NCI-H69 (cell line): ENCODE data around the gene ARHGEF11.
A peak's percentile ranks its signal among the peaks of the same experiment; 100 is the strongest.

Experiments used
- DNase-seq: peaks from one replicate; lab custom pipeline; 2025; lab: John Stamatoyannopoulos, UW

The ARHGEF11 gene

DNA sequence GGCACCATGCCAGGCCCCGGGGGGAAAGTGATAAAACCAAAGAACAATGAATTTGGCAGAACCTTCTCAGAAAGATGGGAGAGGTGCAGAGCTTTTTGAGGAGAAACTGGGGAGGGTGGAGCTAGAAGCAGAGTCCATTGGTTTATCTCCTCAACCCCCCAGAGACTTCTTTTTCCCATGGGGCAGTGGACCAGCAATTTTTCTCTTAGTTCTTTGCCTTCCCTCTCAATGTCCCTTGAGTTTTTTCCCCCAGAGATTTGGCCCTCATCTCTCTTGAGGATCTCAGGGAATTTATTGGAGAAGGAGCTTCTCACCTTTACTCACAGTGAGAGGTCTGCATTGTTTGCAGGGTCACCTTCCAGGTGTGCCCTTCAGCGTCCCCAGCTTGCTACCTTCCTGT is 5.3 kb upstream of the ARHGEF11 start:
- DNase-seq: peak; percentile 36

DNA sequence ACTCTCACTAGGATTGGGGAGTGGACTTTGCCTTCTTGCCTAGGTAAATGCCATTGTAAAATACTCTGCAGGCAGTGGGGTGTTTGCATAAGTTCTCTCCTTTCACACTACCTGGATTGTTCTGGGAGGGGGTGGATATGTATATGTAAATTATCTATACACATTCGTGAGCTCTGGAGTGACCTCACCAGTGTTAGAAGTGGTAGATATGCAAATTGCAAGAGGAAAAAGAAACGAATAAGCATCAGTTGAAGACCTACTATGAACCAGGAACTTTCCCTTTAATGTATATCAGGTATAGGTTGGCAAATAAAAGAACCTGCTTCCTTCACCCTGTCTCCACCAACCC is 1.5 kb upstream of the ARHGEF11 start:
- peak; percentile 31 for DNase-seq

DNA sequence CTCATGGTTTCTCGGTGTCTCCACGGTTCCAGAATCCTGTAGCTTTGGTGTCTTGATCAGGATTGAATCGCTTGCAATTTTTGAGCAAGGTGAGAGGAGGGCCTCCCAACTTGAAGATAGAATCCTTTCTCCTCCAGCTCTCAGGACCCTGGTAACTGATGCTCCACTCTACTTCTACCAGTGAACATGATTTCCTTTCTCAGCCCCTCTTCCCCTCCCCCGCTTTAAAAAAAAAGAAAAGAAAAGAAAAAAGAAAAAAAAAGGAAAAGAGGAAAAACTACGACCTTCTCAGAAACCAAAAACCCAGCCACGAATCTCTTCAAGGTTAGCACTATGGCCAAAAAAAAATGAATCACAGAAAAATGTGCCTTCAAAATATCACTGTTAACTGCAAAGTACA is 1.2 kb downstream of the ARHGEF11 start:
- no peak for DNase-seq

DNA sequence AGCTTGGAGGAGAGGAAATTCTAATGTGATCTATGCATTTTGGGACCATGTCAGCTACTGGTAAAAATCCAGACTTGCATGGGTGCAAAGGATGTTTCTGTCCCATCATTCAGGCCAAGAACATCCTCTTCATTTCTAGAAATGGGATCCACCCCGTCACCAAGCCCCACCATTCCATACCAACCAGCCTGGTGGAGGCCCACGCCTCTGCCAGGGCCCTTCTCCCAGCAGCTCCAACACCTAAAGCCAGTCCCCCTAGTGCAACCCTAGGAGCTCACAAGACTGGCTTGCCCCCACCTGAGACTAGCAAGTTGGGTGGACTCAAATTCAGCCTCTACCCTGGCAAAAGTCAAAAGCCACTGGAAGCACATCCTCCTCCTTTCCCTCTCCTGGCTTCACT is 1.9 kb downstream of the ARHGEF11 start:
- peak; percentile 11 for DNase-seq

DNA sequence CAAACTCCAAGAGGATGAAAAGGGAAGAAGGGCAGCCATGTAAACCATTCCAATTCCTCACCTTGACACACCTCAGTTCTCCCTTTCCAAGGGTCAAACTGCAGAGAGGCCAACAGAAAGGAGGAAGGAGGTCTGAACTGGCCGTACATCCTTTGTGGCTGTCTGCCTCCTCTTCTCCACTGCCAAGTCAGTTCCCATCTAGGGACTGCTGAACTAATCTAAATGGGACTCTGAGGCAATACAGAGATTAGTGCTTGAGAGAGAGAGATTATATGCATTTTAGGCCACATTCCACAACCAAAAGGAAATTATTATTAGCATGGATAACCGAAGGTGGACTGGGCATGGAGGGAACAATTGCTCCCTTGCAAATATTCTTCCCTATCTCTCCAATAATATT is 2.7 kb downstream of the ARHGEF11 start:
- DNase-seq: no peak

DNA sequence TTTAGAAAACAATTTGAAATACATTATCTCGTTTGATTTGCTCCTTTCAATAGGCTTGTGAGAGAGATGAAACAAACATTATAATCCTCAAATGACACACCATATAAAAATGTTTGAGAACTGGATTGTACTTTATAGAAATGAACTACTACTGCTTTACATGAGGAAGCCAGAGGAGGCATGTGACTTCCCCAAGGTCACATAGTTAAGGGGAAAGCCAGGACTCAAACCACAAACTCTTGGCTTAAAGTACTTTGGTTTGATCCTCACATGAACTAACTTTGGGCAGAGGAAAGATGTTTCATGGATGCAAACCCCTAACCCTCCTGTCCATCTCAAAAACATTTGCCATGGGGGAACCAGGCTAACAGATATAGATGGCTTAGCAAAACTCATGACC is 4.7 kb downstream of the ARHGEF11 start:
- DNase-seq: no peak

DNA sequence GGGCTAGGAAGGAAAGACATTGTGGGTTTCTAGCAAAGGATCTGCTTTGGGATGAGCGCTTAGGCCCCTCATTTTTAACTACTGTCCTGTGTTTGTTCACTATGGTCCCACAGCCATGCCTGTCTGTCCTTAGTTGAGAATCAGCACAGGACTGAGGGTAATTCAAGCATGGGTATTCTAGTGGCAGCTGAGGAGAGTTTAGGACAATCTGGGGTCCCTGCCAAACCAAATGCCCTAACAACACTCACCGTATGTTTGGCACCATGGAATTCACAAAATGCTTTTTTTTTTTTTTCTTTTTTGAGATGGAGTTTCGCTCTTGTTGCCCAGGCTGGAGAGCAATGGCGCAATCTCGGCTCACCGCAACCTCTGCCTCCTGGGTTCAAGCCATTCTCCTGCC is 10.4 kb downstream of the ARHGEF11 start:
- no peak for DNase-seq

DNA sequence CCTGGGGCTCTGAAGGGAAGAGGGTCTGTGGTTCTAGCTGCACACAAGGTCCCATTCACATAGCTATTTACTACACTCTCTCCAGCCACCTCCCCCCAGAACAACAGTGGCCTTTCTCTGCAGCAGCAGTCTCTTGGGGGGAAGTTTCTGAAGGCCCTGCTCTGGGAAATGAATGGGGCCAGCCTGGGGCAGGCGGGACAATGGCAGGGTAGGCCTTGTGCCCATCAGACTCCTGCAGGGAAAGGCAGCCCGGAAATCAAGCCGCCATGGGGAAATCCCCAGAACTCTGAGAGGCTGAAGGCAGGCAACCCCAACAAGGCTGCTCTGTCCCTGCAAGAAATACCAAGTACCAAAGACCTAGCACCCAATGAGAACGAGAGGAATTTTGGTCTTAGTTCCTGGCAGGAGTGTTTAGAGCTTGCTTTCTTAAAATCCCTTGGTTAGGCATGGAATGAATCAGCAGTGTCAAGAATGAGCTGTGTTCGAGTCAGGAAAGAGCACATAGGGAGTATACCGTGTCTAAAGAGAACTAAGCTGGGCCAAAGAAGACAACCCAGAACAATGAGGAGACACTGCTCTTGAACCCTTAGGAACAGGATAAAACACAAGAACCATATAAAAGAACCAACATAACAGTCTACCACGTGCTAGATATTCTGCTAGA is 11.3 kb downstream of the ARHGEF11 start:
- no peak for DNase-seq

DNA sequence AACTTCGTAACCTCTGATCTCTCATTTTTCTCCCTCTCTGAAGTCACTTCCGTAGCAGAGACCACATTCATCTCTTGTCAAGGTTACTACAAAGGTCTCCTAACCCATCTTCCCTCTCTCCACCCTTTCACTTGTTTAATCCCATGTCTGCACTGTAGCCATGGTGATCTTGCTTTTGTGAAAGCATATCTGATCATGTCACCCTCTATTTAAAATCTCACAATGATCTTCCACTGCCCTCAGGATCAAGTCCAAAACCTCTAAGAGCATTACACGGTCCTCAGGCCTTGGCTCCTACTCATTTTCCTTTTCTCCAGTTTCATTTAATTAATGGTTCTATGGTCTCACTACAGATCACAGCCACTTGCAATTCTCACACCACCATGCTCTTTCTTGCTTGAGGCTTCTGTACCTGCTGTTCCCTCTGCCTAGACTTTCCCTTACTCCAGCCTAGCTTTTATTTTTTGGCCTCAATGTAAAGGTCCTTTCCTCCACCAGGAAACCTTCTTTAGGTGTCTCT is 12.1 kb downstream of the ARHGEF11 start:
- DNase-seq: peak; percentile 21

DNA sequence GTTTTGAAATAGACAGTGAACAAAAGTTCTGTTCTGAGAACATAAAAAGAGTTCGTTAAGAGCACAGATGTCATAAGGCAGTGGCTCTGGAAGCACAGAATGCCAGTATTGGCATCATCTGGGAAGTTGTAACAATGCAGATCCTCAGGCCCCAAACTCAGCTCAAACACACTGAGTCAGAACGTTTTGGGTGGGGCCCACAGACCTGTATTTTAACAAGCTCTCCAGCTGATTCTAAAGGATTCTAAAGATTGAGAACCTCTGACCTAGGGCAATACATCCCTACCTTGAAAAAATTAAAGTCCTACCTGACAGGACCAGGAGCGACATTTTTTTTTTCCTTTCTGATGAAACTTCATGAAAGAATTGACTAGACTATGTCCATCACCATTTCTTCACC is 13.2 kb downstream of the ARHGEF11 start:
- no peak for DNase-seq

DNA sequence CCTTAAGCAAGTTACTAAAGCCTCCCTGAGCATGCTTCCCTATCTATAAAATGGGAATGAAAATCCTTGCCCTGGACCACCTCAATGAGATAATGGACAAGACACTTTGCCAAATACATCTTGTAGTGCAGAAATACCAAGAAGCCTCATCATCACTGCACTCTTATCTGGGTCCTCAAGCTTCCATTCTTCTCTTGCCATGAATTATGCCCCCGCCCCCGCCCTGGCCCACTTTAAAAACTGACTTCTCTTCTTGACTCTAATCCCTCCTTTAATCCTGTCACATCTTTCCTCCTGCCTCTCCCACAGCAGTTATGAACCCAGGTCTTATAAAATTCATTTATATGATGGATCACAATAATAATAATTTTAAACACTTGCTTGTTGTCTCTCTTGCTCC is 14.8 kb downstream of the ARHGEF11 start:
- DNase-seq: no peak

DNA sequence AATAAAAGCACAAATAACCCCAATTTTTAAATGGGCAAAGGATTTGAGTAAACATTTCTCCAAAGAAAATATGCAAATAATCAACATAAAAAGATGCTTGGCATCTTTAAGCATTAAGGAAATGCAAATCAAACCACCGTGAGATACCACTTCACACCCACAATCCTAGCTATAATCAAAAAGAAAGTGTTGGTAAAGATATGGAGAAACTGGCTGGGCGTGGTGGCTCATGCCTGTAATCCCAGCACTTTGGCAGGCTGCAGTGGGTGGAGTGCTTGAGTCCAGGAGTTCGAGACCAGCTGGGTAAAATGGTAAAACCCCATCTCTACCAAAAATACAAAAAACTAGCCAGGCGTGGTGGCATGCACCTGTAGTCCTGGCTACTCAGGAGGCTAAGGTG is 16.9 kb downstream of the ARHGEF11 start:
- no peak for DNase-seq

DNA sequence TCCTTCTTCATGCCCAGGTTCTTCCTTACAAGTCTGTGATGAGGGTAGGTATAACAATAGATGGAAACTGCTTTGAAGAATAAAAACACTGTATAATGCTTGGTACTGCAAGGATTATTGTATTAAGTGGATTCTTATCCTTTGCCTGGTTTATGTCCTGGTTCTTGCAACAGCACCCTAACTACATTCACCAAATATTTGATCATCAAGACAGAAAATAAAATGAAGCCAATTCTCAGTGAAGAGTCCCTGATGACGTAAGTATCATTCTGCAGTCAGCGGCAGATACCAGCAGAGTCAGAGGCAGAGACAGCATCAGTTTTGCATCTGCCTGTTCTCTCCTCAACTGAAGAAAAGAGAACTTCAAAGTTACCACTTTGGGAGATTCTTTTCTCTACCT is 19.7 kb downstream of the ARHGEF11 start:
- DNase-seq: no peak

DNA sequence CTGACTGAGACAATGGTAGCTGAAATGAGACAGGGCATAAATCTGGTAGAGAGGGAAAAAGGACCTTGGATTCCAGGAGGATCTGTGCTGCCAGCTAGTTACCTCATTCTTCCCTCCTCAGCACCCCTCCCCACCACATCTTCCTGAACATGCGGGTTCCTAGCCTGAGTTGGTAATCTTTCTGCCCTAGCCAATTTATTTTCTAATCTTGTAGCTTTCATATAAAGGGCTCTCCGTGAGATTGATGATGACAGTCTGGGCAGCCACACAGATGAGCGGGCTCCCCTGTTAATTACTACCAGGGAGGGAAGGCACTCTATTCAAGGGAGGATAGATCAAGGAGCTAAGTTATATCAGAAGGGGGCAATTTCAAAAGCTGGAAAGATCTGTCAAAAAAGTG is 20.2 kb downstream of the ARHGEF11 start:
- peak; percentile 13 for DNase-seq

DNA sequence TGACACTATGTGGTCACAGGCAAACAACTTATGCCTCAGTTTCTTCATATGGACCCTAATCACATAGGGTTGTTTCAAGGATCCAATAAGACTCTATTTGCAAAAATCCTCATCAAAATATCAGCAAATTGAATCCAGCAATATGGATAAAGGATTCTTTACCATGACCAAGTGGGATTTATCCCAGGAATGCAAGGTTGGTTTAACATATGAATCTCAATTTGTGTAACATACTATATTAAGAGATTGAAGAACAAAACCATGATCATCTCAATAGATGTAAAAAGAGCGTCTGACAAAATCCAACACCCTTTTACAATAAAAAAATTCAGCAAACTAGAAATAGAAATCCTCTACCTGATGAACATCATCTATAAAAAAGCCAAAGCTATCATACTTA is 23.9 kb downstream of the ARHGEF11 start:
- no peak for DNase-seq

DNA sequence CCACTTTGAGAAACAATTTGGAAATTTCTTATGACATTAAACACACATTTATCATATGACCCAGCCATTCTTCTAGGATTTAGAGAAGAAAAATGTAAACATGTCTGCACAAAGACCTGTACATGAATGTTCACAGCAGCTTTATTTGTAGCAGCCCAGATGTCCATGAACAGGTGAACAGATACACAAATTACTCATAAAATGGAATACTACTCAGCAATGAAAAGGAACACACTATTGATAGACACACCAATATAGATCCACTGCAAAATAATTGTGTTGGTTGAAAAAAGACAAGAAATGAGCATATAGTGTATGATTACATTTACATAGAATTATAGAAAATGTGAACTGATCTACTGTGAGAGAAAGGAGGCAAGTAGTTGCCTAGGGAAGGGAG is 26.1 kb downstream of the ARHGEF11 start:
- DNase-seq: no peak

DNA sequence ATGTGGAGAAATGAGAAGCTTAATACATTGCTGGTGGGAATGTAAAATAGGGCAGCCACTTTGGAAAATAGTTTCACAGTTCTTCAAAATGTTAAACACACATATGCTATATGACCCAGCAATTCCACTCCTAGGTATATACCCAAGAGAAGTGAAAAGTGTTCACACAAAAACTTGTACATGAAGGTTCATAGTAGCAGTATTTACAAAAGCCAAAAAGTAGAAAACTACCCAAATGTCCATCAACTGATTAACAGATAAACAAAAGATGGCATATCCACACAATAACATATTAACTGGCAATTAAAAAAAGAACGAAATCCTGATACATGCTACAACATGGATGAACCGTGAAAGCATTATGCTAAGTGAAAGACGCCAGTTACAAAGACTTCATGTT is 33.7 kb downstream of the ARHGEF11 start:
- no peak for DNase-seq

DNA sequence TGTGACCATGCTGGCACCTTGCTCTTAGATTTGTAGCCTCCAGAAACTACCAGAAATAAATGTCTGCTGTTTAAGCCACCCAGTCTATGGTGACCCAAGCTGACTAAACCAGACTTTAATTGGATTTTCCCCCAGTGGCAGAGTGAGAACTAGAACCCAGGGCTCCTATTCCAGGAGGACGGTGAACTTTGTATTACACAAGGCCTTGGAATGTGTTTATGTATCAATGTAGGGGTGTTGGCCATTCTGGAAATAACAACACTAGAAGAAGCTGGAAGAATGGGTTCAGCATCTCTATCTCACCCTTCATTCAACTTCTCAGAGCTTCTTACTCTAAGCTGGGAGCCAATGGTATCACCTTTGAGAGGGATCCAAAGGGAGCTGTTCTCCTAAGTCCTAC is 37.0 kb downstream of the ARHGEF11 start:
- DNase-seq: no peak

DNA sequence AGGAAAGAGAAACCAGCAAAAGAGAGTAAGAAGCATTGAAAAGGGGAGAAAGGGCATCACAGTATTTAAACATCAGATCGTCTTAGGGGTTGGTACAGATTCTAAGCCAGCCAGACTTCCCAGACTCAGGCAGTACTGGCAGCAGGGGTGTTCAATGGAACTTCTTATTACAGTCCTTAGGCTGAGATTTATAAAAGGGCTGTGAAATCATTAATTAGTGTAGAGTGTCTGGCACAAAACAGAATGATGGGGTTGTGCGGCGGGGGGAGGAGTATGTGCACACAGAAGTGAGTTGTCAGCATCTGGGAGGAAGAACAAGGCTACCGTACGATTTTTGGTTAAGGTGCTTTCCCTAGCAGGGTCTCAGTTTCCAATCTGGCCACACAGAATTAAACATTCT is 38.2 kb downstream of the ARHGEF11 start:
- peak; percentile 16 for DNase-seq

DNA sequence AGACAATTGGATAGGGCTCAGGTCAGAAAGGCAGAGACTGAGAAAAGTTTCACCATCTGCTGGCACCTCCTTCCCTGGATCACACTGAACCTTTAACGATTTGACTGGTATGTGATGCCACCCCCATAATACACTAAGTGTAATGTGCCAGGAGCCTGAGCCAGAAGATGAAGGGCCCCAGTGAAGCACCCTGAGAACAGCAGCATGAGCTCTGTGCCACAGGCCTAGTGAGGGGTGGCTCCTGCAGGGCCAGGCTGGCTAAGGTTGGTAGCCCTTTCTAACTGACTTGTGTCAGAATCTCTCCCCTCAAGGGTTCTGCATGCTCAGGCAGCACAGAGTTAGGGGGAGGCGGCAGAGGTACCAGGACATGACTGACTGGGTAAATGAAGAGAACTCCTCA is 38.9 kb downstream of the ARHGEF11 start:
- DNase-seq: no peak

DNA sequence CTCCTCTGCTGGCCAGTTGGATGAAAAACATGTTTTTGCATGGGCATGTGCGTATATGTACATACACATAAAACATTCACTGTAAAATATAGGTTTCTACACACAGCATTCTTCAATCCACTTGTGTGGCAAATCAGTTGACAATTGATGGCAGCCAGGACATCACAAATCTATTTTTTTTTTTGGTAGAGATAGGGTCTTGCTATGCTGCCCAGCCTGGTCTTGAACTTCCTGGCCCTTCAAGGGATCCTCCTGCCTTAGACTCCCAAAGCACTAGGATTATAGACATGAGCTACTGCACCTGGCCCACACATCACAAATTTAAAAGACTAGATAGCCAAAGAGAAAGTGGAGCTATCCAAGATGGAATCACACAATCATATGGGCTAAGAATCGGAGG is 39.6 kb downstream of the ARHGEF11 start:
- DNase-seq: no peak

DNA sequence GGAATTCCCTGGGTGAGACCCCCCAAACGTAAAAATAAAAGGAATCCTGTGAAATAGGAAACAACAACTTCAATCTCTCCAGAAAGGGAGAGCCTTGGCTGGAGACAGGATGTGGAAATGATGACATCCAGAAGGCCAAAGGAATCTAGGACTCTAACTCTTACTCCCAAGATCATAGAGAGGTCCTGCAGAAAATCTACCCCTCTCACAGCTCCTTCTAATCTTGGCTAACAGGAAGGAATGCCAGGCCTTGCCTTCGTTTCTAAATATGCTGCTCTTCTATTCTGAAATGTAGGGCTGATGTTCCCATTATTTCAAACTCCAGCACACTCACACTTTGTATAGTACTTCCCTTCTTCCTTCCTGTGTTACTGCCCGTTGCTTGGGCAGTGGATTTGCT is 40.7 kb downstream of the ARHGEF11 start:
- no peak for DNase-seq

DNA sequence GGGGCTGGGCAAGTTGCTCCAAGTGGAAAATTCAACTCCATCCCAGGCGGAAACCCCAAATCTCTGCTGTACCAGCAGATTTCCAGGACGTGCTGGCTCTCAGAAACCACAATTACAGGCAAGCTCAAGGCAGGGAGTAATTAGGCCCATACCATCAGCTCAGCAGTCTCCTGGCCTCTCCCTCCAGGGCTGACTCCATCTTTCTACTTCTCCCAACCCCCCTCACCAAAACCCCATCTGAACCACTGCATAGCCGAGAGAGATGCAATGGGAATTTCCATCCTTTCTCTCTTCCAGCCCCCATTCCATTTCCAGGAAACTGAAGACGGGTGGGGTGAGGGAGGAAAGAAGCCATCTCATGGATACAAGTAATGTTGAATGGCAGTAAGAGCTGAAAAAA is 41.2 kb downstream of the ARHGEF11 start:
- DNase-seq: no peak

DNA sequence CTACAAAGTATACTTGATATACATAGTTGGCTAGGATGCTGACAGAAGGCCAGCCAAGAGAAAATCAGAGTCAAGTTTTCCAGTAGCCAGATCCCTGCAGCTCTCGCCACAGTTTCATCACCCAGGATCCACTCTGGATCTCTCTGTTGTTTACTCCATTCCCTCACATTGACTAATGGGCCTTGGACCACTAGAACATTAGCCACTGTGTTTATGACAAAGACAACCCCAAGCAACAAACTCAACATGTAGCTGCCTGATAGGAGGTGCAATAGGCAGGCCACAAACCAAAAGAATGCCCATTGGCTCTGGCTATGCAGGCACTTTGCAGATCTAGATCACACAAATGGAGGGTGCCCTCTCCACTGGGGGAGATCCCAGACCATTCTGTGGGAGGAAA is 44.2 kb downstream of the ARHGEF11 start:
- DNase-seq: no peak

DNA sequence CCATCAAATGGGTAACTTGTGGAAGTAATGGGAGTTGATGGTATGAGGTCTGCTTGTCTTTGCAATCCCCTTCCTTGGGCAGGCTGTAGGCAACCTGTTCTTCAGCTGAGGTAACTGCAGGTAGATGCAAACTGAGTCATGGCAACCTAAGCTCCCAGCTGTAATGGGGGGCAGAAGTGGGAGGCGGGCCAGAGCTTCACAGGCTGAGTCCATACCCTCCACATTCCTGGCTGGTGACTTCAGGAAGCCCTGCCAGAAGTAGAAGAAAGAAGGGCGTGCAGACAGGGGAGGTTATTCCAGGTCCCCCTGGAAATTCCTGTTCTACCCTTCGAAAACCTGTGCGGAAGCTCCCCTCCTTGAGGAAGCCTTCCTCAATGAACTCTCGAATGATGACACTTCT is 44.9 kb downstream of the ARHGEF11 start:
- no peak for DNase-seq
